Spleen (tissue), 11 donors: Measurements from ENCODE around the gene CA5A. TPM values are rescaled to one million over a fixed set of nuclear protein-coding genes. Genes with fewer than 3 reads are reported as not detected.

ENCODE experiments used
- DNase-seq: peaks from one replicate; pipeline ENCODE4 v3.0.0-alpha.2; 2020
- H3K27ac ChIP-seq, 8 donors: fragments of 200-600 bp; sonication (generic) in 7 of 8; 1 replicate in 4 of 8; 2 replicates in 4 of 8; pipeline versions ENCODE4 v1.5.0 to v1.8.0; 2016 to 2021; ENCODE audit warnings: inconsistent platforms in 4 of 8, mild to moderate bottlenecking in 4 of 8, moderate library complexity in 1 of 8
- H3K27me3 ChIP-seq, 7 donors: fragments of 200-600 bp; sonication (generic) in 6 of 7; replicated peaks in 1 of 7; 1 replicate in 4 of 7; 2 replicates in 3 of 7; pipeline versions ENCODE4 v1.5.0 to v1.8.0; 2016 to 2021; ENCODE audit warnings: inconsistent platforms in 3 of 7, mild to moderate bottlenecking in 1 of 7
- H3K36me3 ChIP-seq, 6 donors: fragments of 200-600 bp; sonication (generic) in 5 of 6; 1 replicate in 4 of 6; 2 replicates in 2 of 6; pipeline versions ENCODE4 v1.5.0 to v1.8.0; 2016 to 2021; ENCODE audit warnings: inconsistent platforms in 2 of 6
- H3K4me1 ChIP-seq, 6 donors: fragments of 200-600 bp; sonication (generic) in 5 of 6; 1 replicate in 3 of 6; 2 replicates in 3 of 6; pipeline versions ENCODE4 v1.5.0 to v1.8.0; 2016 to 2021; ENCODE audit warnings: inconsistent platforms in 3 of 6
- H3K4me3 ChIP-seq, 8 donors: fragments of 200-600 bp; sonication (generic) in 7 of 8; 1 replicate in 4 of 8; 2 replicates in 4 of 8; pipeline versions ENCODE4 v1.5.0 to v1.8.0; 2016 to 2021; ENCODE audit warnings: inconsistent platforms in 4 of 8, mild to moderate bottlenecking in 4 of 8, moderate library complexity in 2 of 8
- H3K9me3 ChIP-seq, 8 donors: fragments of 200-600 bp; sonication (generic) in 7 of 8; 1 replicate in 4 of 8; 2 replicates in 4 of 8; pipeline versions ENCODE4 v1.5.0 to v1.8.0; 2016 to 2021; ENCODE audit warnings: inconsistent platforms in 4 of 8
- CTCF ChIP-seq, 11 experiments: fragments of 200-600 bp in 7 of 11; fragments of 450-650 bp in 4 of 11; sonication (generic) in 4 of 11; IDR thresholded peaks in 8 of 11; conservative IDR thresholded peaks in 3 of 11; 1 replicate in 7 of 11; 2 replicates in 4 of 11; pipeline versions ENCODE4 v1.4.0 to v1.8.0; 2016 to 2021; ENCODE audit warnings: antibody characterized with exemption in 11 of 11, inconsistent platforms in 4 of 11, mild to moderate bottlenecking in 1 of 11
- POLR2A ChIP-seq, 3 donors: fragments of 450-650 bp; IDR thresholded peaks; one replicate each; pipeline ENCODE4 v1.5.1; 2017; ENCODE audit warnings: antibody characterized with exemption in 3 of 3, mild to moderate bottlenecking in 1 of 3
- POLR2AphosphoS5 ChIP-seq, 3 donors: sonication (generic); formaldehyde crosslinking; IDR thresholded peaks; one replicate each; pipeline ENCODE4 v1.5.1; 2017; ENCODE audit warnings: antibody characterized with exemption in 3 of 3
- WGBS, 5 donors: extraction: QIAGEN DNeasy Blood & Tissue Kit in 3 of 5; methylation state at CpG; one replicate each; pipeline versions ENCODE4 v1.1.5 to v1.1.7; 2013 to 2018; 5-methylcytosine and 5-hydroxymethylcytosine counted together
- intact Hi-C: fragments of 100-400 bp; cut with DNase I; formaldehyde crosslinking; loops from one replicate; pipeline ENCODE4 v1.15.0; 2023; ENCODE audit warnings: low total_unique reads
- polyA plus RNA-seq, 3 donors: library from polyadenylated mRNA; stranded (reverse); fragments of 200-250 nt; gene quantifications; one replicate each; pipeline ENCODE4 v1.2.1, GENCODE V29; 2013
- total RNA-seq, 7 donors: library from RNA; depleted of rRNA in 3 of 7; stranded (reverse); fragments of >200 nt in 3 of 7; fragmentation: NEBNext Ultra II Directional in 4 of 7; extraction: Animal tissue kit (Norgen Biotek cat#: 25700) in 4 of 7; gene quantifications; one replicate each; pipeline versions ENCODE4 v1.1.0 to v1.2.1, GENCODE V29; 2016 to 2021
- donor health status: healthy with polysubstance abuse.
- donor health status: DM: no; HTN: no; CAD: no; lungs with moderate emphysema.
- donor health status: DM: no; HTN: no; CAD: no.
- donor health status: Bipolar disorder and iron deficiency.
- donor health status: healthy.
- donor health status: DM: no; HTN: no; CAD: no.
- donor health status: DM: yes; HTN: yes; CAD: no.

CA5A gene
- total and polyA plus RNA-seq, 10 donors, result not detected

- WGBS, 5 donors, result 94 to 97% (median 95%) methylated on average over 15 to 22 of the region's 22 CpGs
- Histone ChIP-seq H3K36me3 (peaks cover 0 to 77% (median 23%) of the 10 kb centered on the region in 6 donors), H3K9me3 (no peaks in the 10 kb centered on the region), H3K4me3 (no peak overlapping the region), H3K4me1 (peaks cover 0 to 39% (median 7%) of the 10 kb centered on the region in 6 donors), H3K27ac (no peak overlapping the region), H3K27me3 (no peaks in the 10 kb centered on the region)
- no peak for DNase-seq
- intact Hi-C loops, result loop anchor here (10.0 kb wide), 1 partner anchor 67 kb away; no protein-coding TSS in a partner anchor
- no peak for TF ChIP-seq POLR2A (IDR thresholded peaks at IDR 0.05)
- no peak for TF ChIP-seq POLR2AphosphoS5 (IDR thresholded peaks at IDR 0.05)
- TF ChIP-seq CTCF (IDR thresholded peaks at IDR 0.05 in 8 of 11, conservative IDR thresholded peaks at IDR 0.05 in 3 of 11), result no peak
These were observed 94.8 kb downstream of the CA5A start for GRCh38 chr16:87841340-87842208.

GRCh38 chr16:87840271-87840978, 95.9 kb downstream of the CA5A start:
- peaks cover 0 to 79% (median 28%) of the 10 kb centered on the region in 6 donors for H3K36me3 ChIP-seq
- no peaks in the 10 kb centered on the region for H3K9me3 ChIP-seq
- WGBS, 5 donors, result 83 to 89% (median 86%) methylated on average over 26 to 29 of the region's 29 CpGs
- no peaks in the 10 kb centered on the region for H3K27me3 ChIP-seq
- no peak for DNase-seq
- H3K4me3 ChIP-seq, result no peak overlapping the region
- TF ChIP-seq CTCF (IDR thresholded peaks at IDR 0.05 in 8 of 11, conservative IDR thresholded peaks at IDR 0.05 in 3 of 11), result no peak
- TF ChIP-seq POLR2A (IDR thresholded peaks at IDR 0.05), result no peak
- no peak for TF ChIP-seq POLR2AphosphoS5 (IDR thresholded peaks at IDR 0.05)
- intact Hi-C loops, result loop anchor here (10.0 kb wide), 1 partner anchor 66 kb away; no protein-coding TSS in a partner anchor
- no peak overlapping the region for H3K27ac ChIP-seq
- H3K4me1 ChIP-seq, result peaks cover 0 to 33% (median 7%) of the 10 kb centered on the region in 6 donors

GRCh38 chr16:87839542-87840270, 96.6 kb downstream of the CA5A start:
- H3K9me3 ChIP-seq, result no peaks in the 10 kb centered on the region
- no peaks in the 10 kb centered on the region for H3K27me3 ChIP-seq
- WGBS, 5 donors, result 75 to 92% (median 90%) methylated on average over 14 to 34 of the region's 34 CpGs
- peaks cover 0 to 86% (median 33%) of the 10 kb centered on the region in 6 donors for H3K36me3 ChIP-seq
- TF ChIP-seq POLR2AphosphoS5 (IDR thresholded peaks at IDR 0.05) (peak in 1 of 3 donors; percentile 31), CTCF (IDR thresholded peaks at IDR 0.05 in 8 of 11, conservative IDR thresholded peaks at IDR 0.05 in 3 of 11) (no peak), POLR2A (IDR thresholded peaks at IDR 0.05) (no peak)
- intact Hi-C loops, result loop anchor here (10.0 kb wide), 1 partner anchor 65 kb away; no protein-coding TSS in a partner anchor
- no peak overlapping the region for H3K4me3 ChIP-seq
- H3K27ac ChIP-seq, result no peak overlapping the region
- no peak for DNase-seq
- peaks cover 0 to 33% (median 7%) of the 10 kb centered on the region in 6 donors for H3K4me1 ChIP-seq
